Thyroid gland (tissue), 4 donors: ENCODE results near the gene SPINK14.

Experiments used
- CTCF ChIP-seq, 6 experiments: fragments of 200-600 bp in 3 of 6; fragments of 450-650 bp in 3 of 6; sonication (generic) in 3 of 6; IDR thresholded peaks; one replicate each; pipeline ENCODE4 v1.5.1; 2016 to 2019; ENCODE audit warnings: antibody characterized with exemption in 6 of 6, mild to moderate bottlenecking in 2 of 6, inconsistent platforms in 1 of 6, moderate library complexity in 1 of 6
- POLR2A ChIP-seq, 2 donors: fragments of 450-650 bp; IDR thresholded peaks; one replicate each; pipeline ENCODE4 v1.6.1; 2017; ENCODE audit warnings: antibody characterized with exemption in 2 of 2, mild to moderate bottlenecking in 2 of 2, moderate library complexity in 1 of 2

- no peak for TF ChIP-seq POLR2A (IDR thresholded peaks at IDR 0.05)
- TF ChIP-seq CTCF (IDR thresholded peaks at IDR 0.05), result no peak
These were observed 40.9 kb downstream of the SPINK14 start for GRCh38 chr5:148209151-148209770.
